UCSD-AML1 (cell line): ENCODE results near the gene ZNF547.

Experiments used
- DNase-seq: peaks from one replicate; lab custom pipeline; 2025; ENCODE audit not compliant: unreplicated experiment; lab: John Stamatoyannopoulos, UW

ZNF547 gene

GRCh38 chr19:57362997-57363687 is at the start of gene ZNF547, which contains the start of gene TRAPPC2B:
TSS of gene ZNF547 (plus strand) at chr19:57363551. CDS start at chr19:57368556, 5,005 bp downstream.
TSS of gene TRAPPC2B (plus strand) at chr19:57363551. CDS start at chr19:57364834, 1,283 bp downstream.
- DNase-seq = peak; percentile 100

- DNase-seq = no peak
Observed at GRCh38 chr19:57314146-57314545, 49.2 kb upstream of the ZNF547 start.

GRCh38 chr19:57317503-57317902 is 45.8 kb upstream of the ZNF547 start:
- no peak for DNase-seq

GRCh38 chr19:57319869-57320179 is 43.5 kb upstream of the ZNF547 start:
- no peak for DNase-seq

- peak; percentile 96 for DNase-seq
Observed at GRCh38 chr19:57320180-57321084, 42.9 kb upstream of the ZNF547 start, which contains the start of gene ZNF543. TSS of gene ZNF543 (plus strand) at chr19:57320472. CDS start at chr19:57320854, 382 bp downstream.

- no peak for DNase-seq
Observed at GRCh38 chr19:57321116-57321515, 42.2 kb upstream of the ZNF547 start.

- DNase-seq = peak; percentile 16
Observed at GRCh38 chr19:57321751-57322150, 41.6 kb upstream of the ZNF547 start.

GRCh38 chr19:57324992-57325391 is 38.4 kb upstream of the ZNF547 start:
- DNase-seq = no peak

- no peak for DNase-seq
Observed at GRCh38 chr19:57327993-57328392, 35.4 kb upstream of the ZNF547 start.

- no peak for DNase-seq
Observed at GRCh38 chr19:57334191-57334590, 29.2 kb upstream of the ZNF547 start.

- DNase-seq = no peak
Observed at GRCh38 chr19:57338877-57339276, 24.5 kb upstream of the ZNF547 start.

GRCh38 chr19:57342582-57342981 is 20.8 kb upstream of the ZNF547 start:
- no peak for DNase-seq

GRCh38 chr19:57348136-57348535 is 15.2 kb upstream of the ZNF547 start:
- DNase-seq = no peak

- peak; percentile 86 for DNase-seq
Observed at GRCh38 chr19:57350877-57351805, 12.2 kb upstream of the ZNF547 start, which contains the start of gene ZNF304. TSS of gene ZNF304 (plus strand) at chr19:57351271. CDS start at chr19:57351665, 394 bp downstream.

GRCh38 chr19:57351867-57352266 is 11.5 kb upstream of the ZNF547 start:
- no peak for DNase-seq

GRCh38 chr19:57355916-57356315 is 7.4 kb upstream of the ZNF547 start:
- no peak for DNase-seq

- DNase-seq = no peak
Observed at GRCh38 chr19:57357406-57357805, 5.9 kb upstream of the ZNF547 start.

GRCh38 chr19:57359300-57359699 is 4.1 kb upstream of the ZNF547 start:
- no peak for DNase-seq

GRCh38 chr19:57362419-57362818 is 932 bp upstream of the ZNF547 start:
- DNase-seq = no peak

GRCh38 chr19:57363688-57364181 is 384 bp downstream of the ZNF547 start:
- no peak for DNase-seq

- no peak for DNase-seq
Observed at GRCh38 chr19:57366776-57367175, 3.4 kb downstream of the ZNF547 start.
